HCT116 (cell line): ENCODE results near the gene CTSL. TPM values are rescaled to one million over a fixed set of nuclear protein-coding genes. Genes with fewer than 3 reads are reported as not detected.

Source experiments
- ATAC-seq: fragments of 200-7000 bp; cut with Tn5 transposase; 2 replicates; pipeline ENCODE4 v1.9.1; 2020; ENCODE audit warnings: mild to moderate bottlenecking, moderate library complexity
- BruUV-seq: library from RNA; stranded (reverse); fragments of 400-500 nt; replicated peaks from 2 replicates; lab custom pipeline; 2021; lab: Mats Ljungman, UMichigan
- CTCF ChIA-PET: fragments of 300-600 bp; sonication (Branson Sonifier 250); formaldehyde crosslinking; loops from one replicate; lab custom pipeline; 2021; ENCODE audit warnings: antibody characterized with exemption; lab: Charles Lee
- POLR2A ChIA-PET: fragments of 300-600, 350-600 bp; sonication (Branson Sonifier 250); formaldehyde crosslinking; loops from one replicate; lab custom pipeline; 2021; ENCODE audit warnings: antibody characterized with exemption; lab: Charles Lee
- RAD21 ChIA-PET, 2 experiments: fragments of 300-600 bp; sonication (Branson Sonifier 250); formaldehyde crosslinking; loops; one replicate each; lab custom pipeline; 2023; ENCODE audit warnings: low total read pairs in 2 of 2; ENCODE audit not compliant: uncharacterized antibody in 2 of 2, unreplicated experiment in 2 of 2, low non-redundant PET in 1 of 2; lab: Charles Lee
- DNase-seq: peaks from one replicate; pipeline ENCODE4 v3.0.0-alpha.2; 2010; ENCODE audit warnings: low read depth, low spot score
- H2AFZ ChIP-seq: fragments of 200-600 bp; shearing (Covaris generic), sonication (generic); 2 replicates; pipeline ENCODE4 v1.6.1; 2017; ENCODE audit warnings: low read depth, mixed run types, mixed read lengths, antibody characterized with exemption, low read length; ENCODE audit not compliant: poor library complexity, severe bottlenecking
- H3K27ac ChIP-seq: 2 replicates; pipeline ENCODE4 v1.5.1; 2012; ENCODE audit warnings: low read depth, low read length
- H3K27me3 ChIP-seq: fragments of 200-600 bp; sonication (generic); 2 replicates; pipeline ENCODE4 v1.6.1; 2016; ENCODE audit warnings: mixed run types, low read length, mixed read lengths; ENCODE audit not compliant: insufficient read depth
- H3K36me3 ChIP-seq, 2 experiments: fragments of 200-500 bp in 1 of 2; fragments of 200-600 bp in 1 of 2; sonication (Bioruptor generic) in 1 of 2; sonication (generic) in 1 of 2; 2 replicates each; pipeline versions ENCODE4 v1.5.1 to v1.6.1; 2014 to 2016; ENCODE audit warnings: low read length in 2 of 2, inconsistent platforms in 1 of 2, mixed read lengths in 1 of 2, mixed run types in 1 of 2; ENCODE audit not compliant: insufficient read depth in 2 of 2, control insufficient read depth in 1 of 2
- H3K4me1 ChIP-seq, 2 experiments: fragments of 200-600 bp in 1 of 2; sonication (generic) in 1 of 2; 2 replicates each; pipeline versions ENCODE4 v1.5.1 to v1.6.1; 2012 to 2017; ENCODE audit warnings: low read length in 2 of 2, inconsistent platforms in 1 of 2, mild to moderate bottlenecking in 1 of 2, mixed read lengths in 1 of 2, mixed run types in 1 of 2, moderate library complexity in 1 of 2; ENCODE audit not compliant: insufficient read depth in 2 of 2, control insufficient read depth in 1 of 2
- H3K4me2 ChIP-seq: fragments of 200-600 bp; sonication (generic); 2 replicates; pipeline ENCODE4 v1.6.1; 2017; ENCODE audit warnings: mixed run types, low read length, mixed read lengths
- H3K4me3 ChIP-seq, 2 experiments: fragments of 200-600 bp in 1 of 2; sonication (generic) in 1 of 2; replicated peaks in 1 of 2; 2 replicates each; pipeline ENCODE4 v1.5.1; 2011 to 2016; ENCODE audit warnings: low read length in 2 of 2, control low read depth in 1 of 2, low read depth in 1 of 2, mild to moderate bottlenecking in 1 of 2, mixed read lengths in 1 of 2, mixed run types in 1 of 2
- H3K79me2 ChIP-seq: fragments of 200-600 bp; sonication (generic); 2 replicates; pipeline ENCODE4 v1.6.1; 2017; ENCODE audit warnings: mild to moderate bottlenecking, mixed run types, low read length, moderate library complexity, mixed read lengths; ENCODE audit not compliant: insufficient read depth
- H3K9ac ChIP-seq: fragments of 200-600 bp; sonication (generic); 2 replicates; pipeline ENCODE4 v1.6.1; 2016; ENCODE audit warnings: low read length, mixed read lengths
- H3K9me2 ChIP-seq: fragments of 200-600 bp; sonication (generic), shearing (Covaris generic); 2 replicates; pipeline ENCODE4 v1.6.1; 2017; ENCODE audit warnings: mixed run types, mild to moderate bottlenecking, moderate library complexity; ENCODE audit not compliant: insufficient read depth
- H3K9me3 ChIP-seq, 2 experiments: fragments of 200-500 bp in 1 of 2; fragments of 200-600 bp in 1 of 2; sonication (Bioruptor generic) in 1 of 2; sonication (generic) in 1 of 2; 2 replicates each; pipeline ENCODE4 v1.6.1; 2014 to 2017; ENCODE audit warnings: low read length in 2 of 2, mixed read lengths in 2 of 2, inconsistent platforms in 1 of 2, low read depth in 1 of 2, mild to moderate bottlenecking in 1 of 2, mixed run types in 1 of 2, moderate library complexity in 1 of 2; ENCODE audit not compliant: control insufficient read depth in 1 of 2, insufficient read depth in 1 of 2
- H4K20me1 ChIP-seq: fragments of 200-600 bp; sonication (generic), shearing (Covaris generic); 2 replicates; pipeline ENCODE4 v1.6.1; 2017; ENCODE audit warnings: mixed run types, mild to moderate bottlenecking, moderate library complexity; ENCODE audit not compliant: insufficient read depth
- ATF3 ChIP-seq: IDR thresholded peaks from 2 replicates; pipeline ENCODE4 v1.6.1; 2012
- CBX3 ChIP-seq: IDR thresholded peaks from 2 replicates; pipeline ENCODE4 v1.6.1; 2012; ENCODE audit warnings: low read depth
- CTCF ChIP-seq, 3 experiments: fragments of 200-600 bp in 1 of 3; sonication (generic) in 1 of 3; IDR thresholded peaks in 2 of 3; conservative IDR thresholded peaks in 1 of 3; 2 replicates each; pipeline ENCODE4 v1.5.1; 2012 to 2017; ENCODE audit warnings: low read depth in 2 of 3, low read length in 2 of 3, antibody characterized with exemption in 1 of 3, borderline replicate concordance in 1 of 3, control low read depth in 1 of 3, mild to moderate bottlenecking in 1 of 3, mixed read lengths in 1 of 3, mixed run types in 1 of 3, moderate library complexity in 1 of 3; ENCODE audit not compliant: insufficient read depth in 1 of 3
- JUND ChIP-seq: IDR thresholded peaks from 2 replicates; pipeline ENCODE4 v1.6.1; 2012
- POLR2AphosphoS5 ChIP-seq: IDR thresholded peaks from 2 replicates; pipeline ENCODE4 v1.6.1; 2011; ENCODE audit warnings: mild to moderate bottlenecking, low read depth, low read length, moderate library complexity
- SP1 ChIP-seq: IDR thresholded peaks from 2 replicates; pipeline ENCODE4 v1.6.1; 2012; ENCODE audit warnings: low read depth
- TCF7L2 ChIP-seq: IDR thresholded peaks from 2 replicates; pipeline ENCODE4 v1.7.0; 2011; ENCODE audit warnings: borderline replicate concordance, inconsistent platforms; ENCODE audit not compliant: insufficient read depth, insufficient read length; ENCODE audit errors: extremely low read depth
- ZBTB33 ChIP-seq: IDR thresholded peaks from 2 replicates; pipeline ENCODE4 v1.6.1; 2011; ENCODE audit warnings: mild to moderate bottlenecking, low read length, moderate library complexity; ENCODE audit not compliant: insufficient replicate concordance; ENCODE audit errors: extremely low read depth
- intact Hi-C: fragments of 100-400 bp; cut with micrococcal nuclease; formaldehyde crosslinking; loops from 2 replicates; pipeline ENCODE4 v1.10.0; 2022
- total RNA-seq: library from RNA; stranded (reverse); gene quantifications from one replicate; pipeline ENCODE4 v1.2.1, GENCODE V29; 2021; ENCODE audit not compliant: unreplicated experiment

Gene CTSL
- total RNA-seq, 1 experiment from 2014 or later = 63.1 TPM

GRCh38 chr9:87699835-87700234, 26.1 kb upstream of the CTSL start:
- H3K9me3 ChIP-seq = no peaks in the 10 kb centered on the region
- H3K4me2 ChIP-seq = no peak overlapping the region
- no peaks in the 10 kb centered on the region for H4K20me1 ChIP-seq
- H2AFZ ChIP-seq = no peak overlapping the region
- H3K9me2 ChIP-seq = no peaks in the 10 kb centered on the region
- H3K36me3 ChIP-seq = no peaks in the 10 kb centered on the region
- no TSS peak for BruUV-seq
- ChIA-PET CTCF (no interaction called here), RAD21 (no interaction called here), POLR2A (no interaction called here)
- H3K4me3 ChIP-seq = no peak overlapping the region
- H3K27me3 ChIP-seq = no peaks in the 10 kb centered on the region
- ATAC-seq (no peak), DNase-seq (no peak)
- H3K4me1 ChIP-seq = peaks cover 0 to 17% of the 10 kb centered on the region in 2 experiments; a peak in 2 of 4 replicates
- H3K79me2 ChIP-seq = no peaks in the 10 kb centered on the region
- TF ChIP-seq SP1 = no peak
- no peak for TF ChIP-seq POLR2AphosphoS5
- TF ChIP-seq ZBTB33 = no peak
- TF ChIP-seq ATF3 = no peak
- no peak for TF ChIP-seq CBX3
- no peak for TF ChIP-seq TCF7L2
- TF ChIP-seq JUND = no peak
- no peak for TF ChIP-seq CTCF (IDR thresholded peaks at IDR 0.05 in 2 of 3, conservative IDR thresholded peaks at IDR 0.05 in 1 of 3; ENCODE audit: borderline replicate concordance in 1 of 3, insufficient read depth in 1 of 3, low read depth in 2 of 3, low read length in 2 of 3)
- no peak overlapping the region for H3K9ac ChIP-seq
- intact Hi-C loops = no loop called here
- H3K27ac ChIP-seq = no peak overlapping the region
